Lower leg skin (tissue), 4 donors: ENCODE results near the gene WBP2NL. TPM values are rescaled to one million over a fixed set of nuclear protein-coding genes. Genes with fewer than 3 reads are reported as not detected.
A peak's percentile ranks its signal among the peaks of the same experiment; 100 is the strongest.

ENCODE experiments used
- DNase-seq, 2 donors: peaks; one replicate each; pipeline ENCODE4 v3.0.0-alpha.2; 2019; ENCODE audit warnings: low spot score in 2 of 2
- H3K4me3 ChIP-seq: fragments of 200-600 bp; sonication (generic); 2 replicates; pipeline ENCODE4 v1.5.1; 2017; ENCODE audit warnings: mild to moderate bottlenecking, low read depth; ENCODE audit not compliant: poor library complexity, severe bottlenecking
- POLR2A ChIP-seq, 2 donors: fragments of 450-650 bp; IDR thresholded peaks; one replicate each; pipeline ENCODE4 v1.6.1; 2016 to 2017; ENCODE audit warnings: antibody characterized with exemption in 2 of 2, mild to moderate bottlenecking in 1 of 2, moderate library complexity in 1 of 2
- WGBS, 2 donors: methylation state at CpG; one replicate each; pipeline ENCODE4 v1.1.5; 2018; 5-methylcytosine and 5-hydroxymethylcytosine counted together
- intact Hi-C: fragments of 100-400 bp; cut with DNase I; formaldehyde crosslinking; loops from one replicate; pipeline ENCODE4 v1.15.0; 2023; ENCODE audit warnings: low total_unique reads
- total RNA-seq, 4 donors: library from RNA; depleted of rRNA; stranded (reverse); fragments of >200 nt; gene quantifications; one replicate each; pipeline ENCODE4 v1.1.0, GENCODE V29; 2016
- TF ChIP-seq, protein P1 (sequence below), 3 donors: fragments of 450-650 bp; IDR thresholded peaks; one replicate each; pipeline ENCODE4 v1.5.1; 2016; ENCODE audit warnings: antibody characterized with exemption in 3 of 3, mild to moderate bottlenecking in 3 of 3, moderate library complexity in 2 of 3

The WBP2NL gene
- total RNA-seq, 4 donors from 2014 or later, result 1.4 to 2.0 (median 1.8) TPM

DNA sequence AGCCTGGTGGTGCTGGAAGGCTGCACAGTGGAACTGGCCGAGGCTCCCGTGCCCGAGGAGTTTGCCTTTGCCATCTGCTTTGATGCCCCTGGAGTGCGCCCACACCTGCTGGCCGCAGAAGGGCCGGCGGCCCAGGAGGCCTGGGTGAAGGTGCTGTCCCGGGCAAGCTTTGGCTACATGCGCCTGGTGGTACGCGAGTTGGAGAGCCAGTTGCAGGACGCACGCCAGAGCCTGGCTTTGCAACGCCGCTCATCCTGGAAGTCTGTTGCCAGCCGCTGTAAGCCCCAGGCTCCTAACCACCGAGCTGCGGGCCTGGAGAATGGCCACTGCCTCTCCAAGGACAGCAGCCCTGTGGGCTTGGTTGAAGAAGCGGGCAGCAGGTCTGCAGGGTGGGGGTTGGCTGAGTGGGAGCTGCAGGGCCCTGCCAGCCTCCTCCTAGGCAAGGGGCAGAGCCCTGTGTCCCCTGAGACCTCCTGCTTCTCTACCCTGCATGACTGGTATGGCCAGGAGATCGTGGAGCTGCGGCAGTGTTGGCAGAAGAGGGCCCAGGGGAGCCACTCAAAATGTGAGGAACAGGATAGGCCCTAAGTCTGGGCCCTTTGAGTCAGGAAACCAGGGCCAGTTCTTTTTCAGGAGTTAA lies 79.0 kb downstream of the WBP2NL start:
- TF ChIP-seq, protein P1, sequence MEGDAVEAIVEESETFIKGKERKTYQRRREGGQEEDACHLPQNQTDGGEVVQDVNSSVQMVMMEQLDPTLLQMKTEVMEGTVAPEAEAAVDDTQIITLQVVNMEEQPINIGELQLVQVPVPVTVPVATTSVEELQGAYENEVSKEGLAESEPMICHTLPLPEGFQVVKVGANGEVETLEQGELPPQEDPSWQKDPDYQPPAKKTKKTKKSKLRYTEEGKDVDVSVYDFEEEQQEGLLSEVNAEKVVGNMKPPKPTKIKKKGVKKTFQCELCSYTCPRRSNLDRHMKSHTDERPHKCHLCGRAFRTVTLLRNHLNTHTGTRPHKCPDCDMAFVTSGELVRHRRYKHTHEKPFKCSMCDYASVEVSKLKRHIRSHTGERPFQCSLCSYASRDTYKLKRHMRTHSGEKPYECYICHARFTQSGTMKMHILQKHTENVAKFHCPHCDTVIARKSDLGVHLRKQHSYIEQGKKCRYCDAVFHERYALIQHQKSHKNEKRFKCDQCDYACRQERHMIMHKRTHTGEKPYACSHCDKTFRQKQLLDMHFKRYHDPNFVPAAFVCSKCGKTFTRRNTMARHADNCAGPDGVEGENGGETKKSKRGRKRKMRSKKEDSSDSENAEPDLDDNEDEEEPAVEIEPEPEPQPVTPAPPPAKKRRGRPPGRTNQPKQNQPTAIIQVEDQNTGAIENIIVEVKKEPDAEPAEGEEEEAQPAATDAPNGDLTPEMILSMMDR (IDR thresholded peaks at IDR 0.05), result no peak
- TF ChIP-seq POLR2A (IDR thresholded peaks at IDR 0.05), result no peak
- H3K4me3 ChIP-seq, result no peak overlapping the region
- intact Hi-C loops, result no loop called here
- peak in 1 of 2 donors; percentile 86 for DNase-seq
- WGBS, 2 donors, result 89 to 90% methylated on average over 14 to 16 of the region's 21 CpGs

Other genes starting within 250 kb of the WBP2NL start
- 10 to 100 TPM; 12.2 to 15.4 (median 13.1) TPM for gene CCDC134, start 198.1 kb upstream of the WBP2NL start, total RNA-seq
- gene SREBF2, start 165.7 kb upstream of the WBP2NL start, total RNA-seq, result 100 to 1,000 TPM in 2 of 4 donors, 10 to 100 TPM in 2; 91.1 to 122 (median 96.2) TPM
- gene SHISA8, start 83.7 kb upstream of the WBP2NL start, total RNA-seq, result 1 to 10 TPM in 2 of 4 donors, under 1 TPM in 2; 0.46 to 2.0 (median 1.0) TPM
- gene TNFRSF13C, start 72.0 kb upstream of the WBP2NL start, total RNA-seq, result 1 to 10 TPM; 1.6 to 2.9 (median 1.7) TPM
- gene CENPM, start 51.6 kb upstream of the WBP2NL start, total RNA-seq, result 10 to 100 TPM in 2 of 4 donors, 1 to 10 TPM in 2; 5.9 to 20.2 (median 9.1) TPM
- gene SEPTIN3, start 29.3 kb upstream of the WBP2NL start, total RNA-seq, result 1 to 10 TPM in 2 of 4 donors, under 1 TPM in 2; 0.76 to 1.2 (median 0.96) TPM
- 10 to 100 TPM; 13.1 to 26.2 (median 17.3) TPM for gene NAGA, start 72.0 kb downstream of the WBP2NL start, total RNA-seq
- 10 to 100 TPM in 2 of 4 donors, 1 to 10 TPM in 2; 4.1 to 13.0 (median 11.3) TPM for gene PHETA2, start 75.5 kb downstream of the WBP2NL start, total RNA-seq
- 10 to 100 TPM; 11.2 to 21.9 (median 12.6) TPM for gene SMDT1, start 80.9 kb downstream of the WBP2NL start, total RNA-seq
- gene NDUFA6, start 92.0 kb downstream of the WBP2NL start, total RNA-seq, result 10 to 100 TPM; 48.8 to 74.7 (median 58.4) TPM
- gene CYP2D6, start 132.0 kb downstream of the WBP2NL start, total RNA-seq, result 1 to 10 TPM in 2 of 4 donors, under 1 TPM in 2; 0.61 to 1.4 (median 0.97) TPM